ENCODE results near the gene DUSP1. TPM values are rescaled to one million over a fixed set of nuclear protein-coding genes. Genes with fewer than 3 reads are reported as not detected.

Gene DUSP1
- total and polyA plus RNA-seq, 9 of the 15 experiments (the other 6 are each of a cell fraction or from before 2014, with no cell fraction given), result 2.1 to 14.2 (median 8.5) TPM

DNA sequence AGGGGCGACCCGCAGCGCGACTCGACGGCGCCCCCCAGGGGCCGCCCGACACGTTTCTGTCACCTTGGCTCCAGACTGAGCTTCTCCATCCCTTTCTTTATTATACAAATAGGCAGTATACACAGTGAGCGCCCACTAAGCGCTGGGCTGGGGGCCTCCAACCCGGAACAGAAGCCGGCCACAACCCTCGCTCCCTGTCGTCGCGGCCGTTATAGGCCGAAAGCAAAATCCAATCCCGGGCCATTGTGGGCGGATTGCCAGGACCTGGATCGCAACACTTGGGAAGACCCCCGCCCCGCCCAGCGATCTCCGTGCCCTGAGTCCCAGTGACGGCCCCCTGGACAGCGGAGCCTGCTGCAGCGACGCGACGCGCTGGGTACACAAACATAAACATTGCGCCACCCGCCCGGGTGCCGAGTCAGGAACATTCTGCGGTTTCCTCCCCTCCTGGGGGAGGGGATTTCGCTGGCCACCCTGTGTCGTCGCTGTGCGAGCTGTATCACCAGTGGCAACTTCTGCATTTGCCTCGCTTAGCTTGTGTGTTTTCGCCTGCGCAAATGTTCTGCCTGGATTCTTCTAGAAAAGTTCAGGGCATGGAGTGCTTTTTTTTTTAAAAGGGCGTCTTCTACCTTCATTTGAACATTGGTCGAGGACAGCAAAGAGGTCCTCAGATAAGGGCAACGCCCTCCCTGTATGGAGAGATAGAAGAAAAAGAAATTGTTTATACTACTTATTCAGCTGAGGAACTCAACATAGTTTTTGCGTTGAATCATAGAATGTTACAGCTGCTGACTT is 1.3 kb upstream of the DUSP1 start (continued):
- TF ChIP-seq ZNF695 (CRISPR knock-in tag; IDR thresholded peaks at IDR 0.05) (no peak), FOXK1 (CRISPR knock-in tag; IDR thresholded peaks at IDR 0.05; ENCODE audit: borderline replicate concordance) (peak; percentile 71; the same call in 1 of the 2 replicates), NEUROD1 (IDR thresholded peaks at IDR 0.05; ENCODE audit: borderline replicate concordance, low read depth, low read length, partially characterized antibody) (peak; percentile 79), SRSF3 (IDR thresholded peaks at IDR 0.05; ENCODE audit: insufficient read depth, low read length) (no peak), POLR2G (IDR thresholded peaks at IDR 0.05; ENCODE audit: low read depth, low read length) (peak; percentile 92), HNRNPL (IDR thresholded peaks at IDR 0.05; ENCODE audit: low read depth, low read length) (no peak), TAF15 (IDR thresholded peaks at IDR 0.05; ENCODE audit: low read depth, low read length) (no peak), GTF2E2 (tag; IDR thresholded peaks at IDR 0.05) (0 out of 2 replicates have a peak, but pooled peaks have one; percentile 4), C11orf30 (IDR thresholded peaks at IDR 0.05; ENCODE audit: low read depth) (peak; percentile 61), SMAD2 (IDR thresholded peaks at IDR 0.05; ENCODE audit: low read depth, low read length) (no peak), TAF7 (tag; IDR thresholded peaks at IDR 0.05) (no peak), ETV6 (IDR thresholded peaks at IDR 0.05; ENCODE audit: borderline replicate concordance in 1 of 2, low read depth in 2 of 2, low read length in 1 of 2) (peak in 1 of 2 experiments; percentile 58; a peak in 2 of 4 replicates), ETV6 (CRISPR knock-in tag; IDR thresholded peaks at IDR 0.05; ENCODE audit: borderline replicate concordance) (no peak), RBM15 (IDR thresholded peaks at IDR 0.05; ENCODE audit: insufficient read depth, low read length) (no peak)
- TF ChIP-seq, protein P1, sequence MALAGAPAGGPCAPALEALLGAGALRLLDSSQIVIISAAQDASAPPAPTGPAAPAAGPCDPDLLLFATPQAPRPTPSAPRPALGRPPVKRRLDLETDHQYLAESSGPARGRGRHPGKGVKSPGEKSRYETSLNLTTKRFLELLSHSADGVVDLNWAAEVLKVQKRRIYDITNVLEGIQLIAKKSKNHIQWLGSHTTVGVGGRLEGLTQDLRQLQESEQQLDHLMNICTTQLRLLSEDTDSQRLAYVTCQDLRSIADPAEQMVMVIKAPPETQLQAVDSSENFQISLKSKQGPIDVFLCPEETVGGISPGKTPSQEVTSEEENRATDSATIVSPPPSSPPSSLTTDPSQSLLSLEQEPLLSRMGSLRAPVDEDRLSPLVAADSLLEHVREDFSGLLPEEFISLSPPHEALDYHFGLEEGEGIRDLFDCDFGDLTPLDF (CRISPR knock-in tag; IDR thresholded peaks at IDR 0.05), result no peak
- TF ChIP-seq, protein P2, sequence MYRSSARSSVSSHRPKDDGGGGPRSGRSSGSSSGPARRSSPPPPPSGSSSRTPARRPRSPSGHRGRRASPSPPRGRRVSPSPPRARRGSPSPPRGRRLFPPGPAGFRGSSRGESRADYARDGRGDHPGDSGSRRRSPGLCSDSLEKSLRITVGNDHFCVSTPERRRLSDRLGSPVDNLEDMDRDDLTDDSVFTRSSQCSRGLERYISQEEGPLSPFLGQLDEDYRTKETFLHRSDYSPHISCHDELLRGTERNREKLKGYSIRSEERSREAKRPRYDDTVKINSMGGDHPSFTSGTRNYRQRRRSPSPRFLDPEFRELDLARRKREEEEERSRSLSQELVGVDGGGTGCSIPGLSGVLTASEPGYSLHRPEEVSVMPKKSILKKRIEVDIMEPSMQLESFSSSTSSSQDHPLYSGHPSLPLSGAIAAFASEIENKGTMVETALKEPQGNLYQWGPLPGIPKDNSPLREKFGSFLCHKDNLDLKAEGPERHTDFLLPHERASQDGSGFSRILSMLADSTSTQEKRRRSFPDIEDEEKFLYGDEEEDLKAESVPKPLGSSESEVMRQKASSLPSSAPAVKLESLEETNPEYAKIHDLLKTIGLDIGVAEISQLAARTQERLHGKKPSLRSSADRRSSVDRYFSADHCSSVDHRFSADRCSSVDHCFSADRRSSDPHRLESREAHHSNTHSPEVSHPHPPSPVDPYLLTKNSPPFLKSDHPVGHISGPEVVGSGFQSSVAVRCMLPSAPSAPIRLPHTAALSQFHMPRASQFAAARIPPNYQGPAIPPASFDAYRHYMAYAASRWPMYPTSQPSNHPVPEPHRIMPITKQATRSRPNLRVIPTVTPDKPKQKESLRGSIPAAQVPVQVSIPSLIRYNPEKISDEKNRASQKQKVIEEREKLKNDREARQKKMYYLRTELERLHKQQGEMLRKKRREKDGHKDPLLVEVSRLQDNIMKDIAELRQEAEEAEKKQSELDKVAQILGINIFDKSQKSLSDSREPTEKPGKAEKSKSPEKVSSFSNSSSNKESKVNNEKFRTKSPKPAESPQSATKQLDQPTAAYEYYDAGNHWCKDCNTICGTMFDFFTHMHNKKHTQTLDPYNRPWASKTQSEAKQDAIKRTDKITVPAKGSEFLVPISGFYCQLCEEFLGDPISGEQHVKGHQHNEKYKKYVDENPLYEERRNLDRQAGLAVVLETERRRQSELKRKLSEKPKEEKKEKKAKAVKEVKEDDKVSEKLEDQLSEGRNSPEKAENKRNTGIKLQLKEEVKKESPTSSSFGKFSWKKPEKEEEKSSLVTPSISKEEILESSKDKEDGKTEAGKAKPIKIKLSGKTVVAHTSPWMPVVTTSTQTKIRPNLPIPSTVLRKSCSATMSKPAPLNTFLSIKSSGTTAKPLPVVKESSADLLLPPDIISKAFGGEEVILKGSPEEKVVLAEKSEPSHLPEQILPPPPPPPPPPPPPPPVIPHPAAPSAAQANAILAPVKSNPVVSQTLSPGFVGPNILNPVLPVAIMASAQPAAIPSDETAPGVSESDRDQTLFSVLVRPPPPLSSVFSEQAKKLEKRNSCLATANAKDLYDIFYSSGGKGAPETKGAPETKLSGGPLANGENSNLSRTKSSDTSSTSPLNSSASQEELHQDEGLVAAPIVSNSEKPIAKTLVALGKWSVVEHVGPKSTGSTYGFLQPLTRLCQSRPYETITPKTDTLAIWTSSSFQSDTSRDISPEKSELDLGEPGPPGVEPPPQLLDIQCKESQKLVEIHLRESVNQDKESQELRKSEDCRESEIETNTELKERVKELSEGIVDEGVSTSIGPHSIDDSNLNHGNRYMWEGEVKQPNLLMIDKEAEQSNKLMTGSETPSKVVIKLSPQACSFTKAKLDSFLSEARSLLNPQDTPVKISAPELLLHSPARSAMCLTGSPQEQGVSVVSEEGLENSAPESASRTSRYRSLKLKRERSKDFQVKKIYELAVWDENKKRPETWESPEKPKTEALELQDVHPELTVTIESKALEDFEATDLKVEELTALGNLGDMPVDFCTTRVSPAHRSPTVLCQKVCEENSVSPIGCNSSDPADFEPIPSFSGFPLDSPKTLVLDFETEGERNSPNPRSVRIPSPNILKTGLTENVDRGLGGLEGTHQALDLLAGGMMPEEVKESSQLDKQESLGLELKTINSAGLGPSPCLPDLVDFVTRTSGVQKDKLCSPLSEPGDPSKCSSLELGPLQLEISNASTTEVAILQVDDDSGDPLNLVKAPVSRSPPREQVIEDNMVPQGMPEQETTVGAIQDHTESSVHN (IDR thresholded peaks at IDR 0.05; ENCODE audit: borderline replicate concordance in 1 of 2, low read depth in 1 of 2), result peak in 1 of 2 experiments; percentile 84; a peak in 2 of 4 replicates
- TF ChIP-seq, protein P3, sequence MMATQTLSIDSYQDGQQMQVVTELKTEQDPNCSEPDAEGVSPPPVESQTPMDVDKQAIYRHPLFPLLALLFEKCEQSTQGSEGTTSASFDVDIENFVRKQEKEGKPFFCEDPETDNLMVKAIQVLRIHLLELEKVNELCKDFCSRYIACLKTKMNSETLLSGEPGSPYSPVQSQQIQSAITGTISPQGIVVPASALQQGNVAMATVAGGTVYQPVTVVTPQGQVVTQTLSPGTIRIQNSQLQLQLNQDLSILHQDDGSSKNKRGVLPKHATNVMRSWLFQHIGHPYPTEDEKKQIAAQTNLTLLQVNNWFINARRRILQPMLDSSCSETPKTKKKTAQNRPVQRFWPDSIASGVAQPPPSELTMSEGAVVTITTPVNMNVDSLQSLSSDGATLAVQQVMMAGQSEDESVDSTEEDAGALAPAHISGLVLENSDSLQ (IDR thresholded peaks at IDR 0.05), result peak; percentile 55
